A549 treated with dexamethasone at 1 μM for 4 hours (cell line): Measurements from ENCODE around the gene ACBD6. TPM values are rescaled to one million over a fixed set of nuclear protein-coding genes. Genes with fewer than 3 reads are reported as not detected.

Experiments used
- total RNA-seq: library from RNA; stranded (reverse); fragments of 200-300 nt; extraction: Qiagen RNA extraction; gene quantifications from 5 replicates; pipeline ENCODE4 v1.2.3, GENCODE V29; 2022

ACBD6 gene
- total RNA-seq, result 52.9 to 61.6 TPM (median 54.4 TPM) in 5 replicates

DNA sequence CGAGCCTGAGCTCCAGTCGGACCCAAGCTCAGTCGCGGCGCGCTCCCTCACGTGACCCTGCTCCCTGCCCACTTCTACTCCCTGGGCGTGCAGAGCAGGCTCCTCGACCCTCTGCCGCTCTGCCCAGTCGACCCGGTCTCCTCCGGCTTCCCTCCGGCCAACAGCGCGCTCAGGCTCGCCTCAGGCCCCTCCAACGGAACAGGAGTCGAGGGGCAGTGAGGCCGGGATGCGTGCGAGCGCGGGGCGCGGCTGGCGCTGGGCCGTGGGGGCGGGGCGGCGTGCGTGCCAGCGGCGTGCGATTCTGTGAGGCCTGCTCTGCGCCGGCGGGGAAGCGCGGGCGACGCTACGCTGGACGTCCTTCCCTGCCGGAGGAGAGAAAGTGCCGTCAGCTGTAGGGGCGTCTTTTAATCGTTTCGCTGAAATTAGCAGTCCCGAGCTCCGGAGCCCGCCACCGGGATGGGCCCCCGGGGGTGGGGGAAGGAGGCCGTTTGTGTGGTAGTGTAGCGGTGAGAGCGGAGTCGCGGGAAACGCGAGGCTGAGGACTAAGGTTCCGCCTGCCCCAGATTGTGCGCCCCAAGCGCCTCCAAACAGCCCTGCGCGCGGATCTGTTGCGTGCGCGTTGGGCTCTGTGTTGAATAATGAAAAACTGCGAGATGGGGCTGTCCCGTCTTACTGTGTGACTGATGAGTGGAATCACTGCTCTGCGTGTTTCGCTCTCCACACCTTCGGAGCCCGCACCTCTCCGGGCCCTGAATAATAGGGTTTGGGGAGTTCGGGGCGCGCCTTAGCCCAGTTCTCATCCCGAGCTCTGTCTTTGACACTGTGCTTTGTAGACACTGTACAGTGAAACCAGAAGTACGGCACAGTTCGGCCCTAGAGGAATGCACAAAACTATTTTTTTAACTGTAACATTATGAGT lies at the start of gene ACBD6:
Gene ACBD6 (minus strand): TSS at position 217 of the 919 bp plus-strand sequence. CDS start 311 bp downstream, outside the sequence.

Other genes with a start within 250 kb of the ACBD6 start
- gene OVAAL, start 56.4 kb upstream of the ACBD6 start, total RNA-seq, result 0.09 to 0.46 TPM (median 0.18 TPM) in 5 replicates
- gene XPR1, start 129.4 kb upstream of the ACBD6 start, total RNA-seq, result 20.8 to 35.4 TPM (median 30.9 TPM) in 5 replicates